ENCODE data around the gene DUSP2. TPM values are rescaled to one million over a fixed set of nuclear protein-coding genes. Genes with fewer than 3 reads are reported as not detected.

The DUSP2 gene
- polyA plus RNA-seq, 1 experiment, result 0.94 TPM

DNA sequence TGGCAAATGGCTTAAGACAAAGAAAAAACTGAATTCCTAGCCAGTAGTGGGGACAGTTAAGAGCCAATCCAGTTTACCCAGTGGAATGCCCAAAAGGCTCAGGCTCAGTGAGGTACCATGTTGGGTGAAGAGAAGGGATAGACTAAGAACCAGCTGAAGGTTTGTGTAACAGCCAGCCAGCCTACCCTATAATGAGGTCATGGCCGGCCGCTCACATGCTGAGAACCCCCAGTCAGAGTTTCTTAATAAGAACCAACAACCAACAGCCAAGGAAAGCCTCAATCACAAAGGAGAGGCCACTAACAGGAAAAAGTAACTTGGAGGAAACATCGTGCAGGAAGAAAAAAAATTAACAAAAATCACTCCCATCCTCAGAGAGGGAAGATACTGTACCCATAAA lies 25.4 kb upstream of the DUSP2 start:
- CTCF ChIA-PET, result interaction anchor here (0.6 kb wide), 1 partner anchor 62 kb away, joined by 3 read pairs; no protein-coding TSS in a partner anchor
- no peak for TF ChIP-seq CTCF (IDR thresholded peaks at IDR 0.05; ENCODE audit: low read depth, low read length)
- no peak overlapping the region for H3K4me3 ChIP-seq (ENCODE audit: low read depth, low read length)
- H3K9me3 ChIP-seq (ENCODE audit: control insufficient read depth, insufficient read depth, low read length), result no peaks in the 10 kb centered on the region
- no peaks in the 10 kb centered on the region for H3K27me3 ChIP-seq (ENCODE audit: control insufficient read depth, insufficient read depth, low read length)
- H3K27ac ChIP-seq (ENCODE audit: low read depth, low read length), result no peak overlapping the region
- POLR2A ChIA-PET, result no interaction called here
- DNase-seq (ENCODE audit: low read depth, low spot score), result no peak

DNA sequence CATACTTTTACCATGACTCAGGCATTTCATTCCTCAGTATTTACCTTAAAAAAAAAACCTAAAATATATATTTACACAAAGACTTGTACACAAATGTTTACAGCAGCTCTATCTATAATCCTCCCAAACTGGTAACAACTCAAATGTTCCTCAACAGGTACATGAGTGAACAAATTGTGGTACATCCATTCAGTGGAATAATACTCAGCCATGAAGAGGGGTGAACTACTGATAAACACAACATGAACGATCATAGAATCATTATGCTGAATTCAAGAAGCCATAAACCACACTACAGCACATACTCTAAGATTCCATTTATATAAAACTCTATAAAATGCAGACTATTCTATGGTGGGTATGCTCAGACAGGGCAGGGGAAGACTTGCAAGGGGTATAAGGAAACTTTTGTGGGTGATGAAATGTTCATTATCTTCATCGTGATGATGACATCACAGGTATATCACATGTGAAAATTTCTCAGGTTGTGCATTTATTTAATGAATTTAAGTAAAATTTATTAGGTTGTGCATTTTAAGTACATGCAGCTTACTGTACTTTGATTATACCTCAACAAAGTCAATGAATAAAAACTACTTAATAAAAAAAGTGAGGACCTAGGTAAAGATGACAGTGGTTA lies 24.7 kb upstream of the DUSP2 start:
- POLR2A ChIA-PET, result no interaction called here
- Histone ChIP-seq H3K27ac (ENCODE audit: low read depth, low read length) (no peak overlapping the region), H3K9me3 (ENCODE audit: control insufficient read depth, insufficient read depth, low read length) (no peaks in the 10 kb centered on the region), H3K27me3 (ENCODE audit: control insufficient read depth, insufficient read depth, low read length) (no peaks in the 10 kb centered on the region), H3K4me3 (ENCODE audit: low read depth, low read length) (no peak overlapping the region)
- TF ChIP-seq CTCF (IDR thresholded peaks at IDR 0.05; ENCODE audit: low read depth, low read length), result no peak
- CTCF ChIA-PET, result no interaction called here
- no peak for DNase-seq (ENCODE audit: low read depth, low spot score)

GRCh38 chr2:96167407-96168013 lies 22.3 kb upstream of the DUSP2 start:
- ChIA-PET CTCF (no interaction called here), POLR2A (no interaction called here)
- Histone ChIP-seq H3K9me3 (ENCODE audit: control insufficient read depth, insufficient read depth, low read length) (peaks cover 2% of the 10 kb centered on the region; the same call in 1 of the 2 replicates), H3K4me3 (ENCODE audit: low read depth, low read length) (no peak overlapping the region), H3K27me3 (ENCODE audit: control insufficient read depth, insufficient read depth, low read length) (no peaks in the 10 kb centered on the region), H3K27ac (ENCODE audit: low read depth, low read length) (no peak overlapping the region)
- DNase-seq (ENCODE audit: low read depth, low spot score), result no peak
- no peak for TF ChIP-seq CTCF (IDR thresholded peaks at IDR 0.05; ENCODE audit: low read depth, low read length)

- no peak for DNase-seq (ENCODE audit: low read depth, low spot score)
- Histone ChIP-seq H3K4me3 (ENCODE audit: low read depth, low read length) (no peak overlapping the region), H3K27me3 (ENCODE audit: control insufficient read depth, insufficient read depth, low read length) (peaks cover 2% of the 10 kb centered on the region), H3K27ac (ENCODE audit: low read depth, low read length) (no peak overlapping the region), H3K9me3 (ENCODE audit: control insufficient read depth, insufficient read depth, low read length) (peaks cover 5% of the 10 kb centered on the region; the same call in 1 of the 2 replicates)
- POLR2A ChIA-PET, result no interaction called here
- TF ChIP-seq CTCF (IDR thresholded peaks at IDR 0.05; ENCODE audit: low read depth, low read length), result no peak
- CTCF ChIA-PET, result no interaction called here
Measured at GRCh38 chr2:96164459-96165184, 19.4 kb upstream of the DUSP2 start.
